ENCODE data around the gene FOXG1. TPM values are rescaled to one million over a fixed set of nuclear protein-coding genes. Genes with fewer than 3 reads are reported as not detected.

Gene FOXG1
- total and polyA plus RNA-seq, 9 of the 15 experiments (the other 6 are each of a cell fraction or from before 2014, with no cell fraction given), result 0.56 to 3.7 (median 0.85) TPM

- CTCF ChIA-PET (ENCODE audit: low intra/inter-chr PET ratio), result no interaction called here
- Histone ChIP-seq H3K36me3 (ENCODE audit: control insufficient read depth, insufficient read depth, low read length) (no peaks in the 10 kb centered on the region), H3K4me3 (no peak overlapping the region), H3K9ac (ENCODE audit: insufficient read depth in 1 of 2, low read depth in 2 of 2, low read length in 2 of 2) (no peak overlapping the region), H2AFZ (ENCODE audit: low read depth, low read length) (no peak overlapping the region), H3K9me1 (ENCODE audit: control insufficient read depth, insufficient read depth, low read length) (no peaks in the 10 kb centered on the region), H4K20me1 (replicated peaks; ENCODE audit: control insufficient read depth, insufficient read depth, low read length) (no peaks in the 10 kb centered on the region), H3K9me3 (replicated peaks; ENCODE audit: control insufficient read depth, insufficient read depth, low read depth, low read length) (no peaks in the 10 kb centered on the region), H3K4me2 (ENCODE audit: insufficient read depth, low read length) (no peak overlapping the region), H3K4me1 (replicated peaks in 1 of 2; ENCODE audit: control insufficient read depth in 2 of 2, insufficient read depth in 2 of 2, low read length in 2 of 2) (peaks cover 0 to 8% of the 10 kb centered on the region in 2 experiments; a peak in 2 of 5 replicates), H3K79me2 (ENCODE audit: control insufficient read depth, insufficient read depth, low read length) (no peaks in the 10 kb centered on the region), H3K27me3 (ENCODE audit: control insufficient read depth in 2 of 2, insufficient read depth in 2 of 2, low read length in 2 of 2) (peaks cover 3 to 17% of the 10 kb centered on the region in 2 experiments; a peak in 3 of 5 replicates), H3K27ac (ENCODE audit: extremely low read depth, low read depth, low read length) (no peak overlapping the region)
- in situ Hi-C loops (cut with MboI), result no loop called here
- BruUV-seq (replicated peaks), result no TSS peak
- no peak for ATAC-seq
- WGBS (ENCODE audit: insufficient coverage, low coverage, missing lambda C conversion rate), result 4% methylated on average over 3 of the region's 3 CpGs
- FAIRE-seq, result no peak
- no peak for DNase-seq (ENCODE audit: extremely low read depth in 1 of 4, low spot score in 3 of 4)
- intact Hi-C loops (cut with micrococcal nuclease), result no loop called here
- POLR2A ChIA-PET, result interaction anchor here (0.6 kb wide), 1 partner anchor 1849 kb away, joined by 3 read pairs; no protein-coding TSS in a partner anchor
- TF ChIP-seq HNRNPL (IDR thresholded peaks at IDR 0.05; ENCODE audit: low read depth, low read length), result no peak
- TF ChIP-seq IRF2 (CRISPR knock-in tag; IDR thresholded peaks at IDR 0.05), result no peak
- no peak for TF ChIP-seq ZFP1 (CRISPR knock-in tag; IDR thresholded peaks at IDR 0.05)
- no peak for TF ChIP-seq ZNF507 (tag; conservative IDR thresholded peaks at IDR 0.05)
- TF ChIP-seq U2AF2 (optimal IDR thresholded peaks at IDR 0.05; ENCODE audit: low read depth, low read length), result no peak
- TF ChIP-seq FOS (IDR thresholded peaks at IDR 0.05; ENCODE audit: extremely low read depth, insufficient read length), result no peak
- TF ChIP-seq MTA3 (IDR thresholded peaks at IDR 0.05; ENCODE audit: borderline replicate concordance), result no peak
- TF ChIP-seq NCOA6 (IDR thresholded peaks at IDR 0.05), result no peak
- TF ChIP-seq KLF6 (CRISPR knock-in tag; IDR thresholded peaks at IDR 0.05; ENCODE audit: borderline replicate concordance), result no peak
- TF ChIP-seq MGA (IDR thresholded peaks at IDR 0.05), result no peak
- no peak for TF ChIP-seq ZNF551 (CRISPR knock-in tag; IDR thresholded peaks at IDR 0.05)
- no peak for TF ChIP-seq ZFX (CRISPR knock-in tag; IDR thresholded peaks at IDR 0.05)
Observed at GRCh38 chr14:28776482-28777266, 10.1 kb downstream of the FOXG1 start.
